Left lung (tissue), 10 donors: ENCODE measurements around the gene PSEN1. TPM values are rescaled to one million over a fixed set of nuclear protein-coding genes. Genes with fewer than 3 reads are reported as not detected.

Experiments used
- ATAC-seq: fragments of 200-7000 bp; cut with Tn5 transposase; one replicate; pipeline ENCODE4 v1.9.1; 2020; ENCODE audit warnings: moderate library complexity
- DNase-seq, 4 donors: peaks; one replicate each; pipeline ENCODE4 v3.0.0-alpha.2; 2013 to 2020
- H3K27ac ChIP-seq, 2 donors: fragments of 200-600 bp; sonication (generic) in 1 of 2; one replicate each; pipeline versions ENCODE4 v1.5.0 to v1.8.0; 2020 to 2021
- H3K27me3 ChIP-seq, 2 donors: fragments of 200-600 bp; sonication (generic) in 1 of 2; one replicate each; pipeline versions ENCODE4 v1.5.0 to v1.8.0; 2020 to 2021
- H3K36me3 ChIP-seq, 2 donors: fragments of 200-600 bp; sonication (generic) in 1 of 2; one replicate each; pipeline versions ENCODE4 v1.5.0 to v1.8.0; 2020 to 2021
- H3K4me1 ChIP-seq, 2 donors: fragments of 200-600 bp; one replicate each; pipeline ENCODE4 v1.8.0; 2021
- H3K4me3 ChIP-seq, 2 donors: fragments of 200-600 bp; sonication (generic) in 1 of 2; one replicate each; pipeline versions ENCODE4 v1.5.0 to v1.8.0; 2020 to 2021; ENCODE audit warnings: mild to moderate bottlenecking in 1 of 2
- H3K9me3 ChIP-seq, 2 donors: fragments of 200-600 bp; sonication (generic) in 1 of 2; one replicate each; pipeline versions ENCODE4 v1.5.0 to v1.8.0; 2020 to 2021
- intact Hi-C, 2 donors: fragments of 100-400 bp; cut with DNase I; formaldehyde crosslinking; loops; one replicate each; pipeline versions ENCODE4 v1.11.2 to v1.14.2; 2022
- polyA plus RNA-seq, 6 donors: library from polyadenylated mRNA; unstranded; fragments of 120-200 nt; gene quantifications; one replicate each; pipeline ENCODE4 v1.2.1, GENCODE V29; 2013; ENCODE audit not compliant: insufficient read length in 6 of 6
- total RNA-seq, 2 donors: library from RNA; stranded (reverse); fragmentation: NEBNext Ultra II Directional; extraction: Animal tissue kit (Norgen Biotek cat#: 25700); gene quantifications; one replicate each; pipeline ENCODE4 v1.2.1, GENCODE V29; 2021
- TF ChIP-seq, protein P1 (sequence below), 2 donors: fragments of 200-600 bp; sonication (generic) in 1 of 2; IDR thresholded peaks; one replicate each; pipeline versions ENCODE4 v1.5.0 to v1.8.0; 2021; ENCODE audit warnings: antibody characterized with exemption in 2 of 2
- donor health status: DM: no; HTN: yes; CAD: no.
- donor health status: DM: no; HTN: no; CAD: no.

The PSEN1 gene
- total and polyA plus RNA-seq, 8 donors: 50.1 to 67.8 (median 54.3) TPM

DNA sequence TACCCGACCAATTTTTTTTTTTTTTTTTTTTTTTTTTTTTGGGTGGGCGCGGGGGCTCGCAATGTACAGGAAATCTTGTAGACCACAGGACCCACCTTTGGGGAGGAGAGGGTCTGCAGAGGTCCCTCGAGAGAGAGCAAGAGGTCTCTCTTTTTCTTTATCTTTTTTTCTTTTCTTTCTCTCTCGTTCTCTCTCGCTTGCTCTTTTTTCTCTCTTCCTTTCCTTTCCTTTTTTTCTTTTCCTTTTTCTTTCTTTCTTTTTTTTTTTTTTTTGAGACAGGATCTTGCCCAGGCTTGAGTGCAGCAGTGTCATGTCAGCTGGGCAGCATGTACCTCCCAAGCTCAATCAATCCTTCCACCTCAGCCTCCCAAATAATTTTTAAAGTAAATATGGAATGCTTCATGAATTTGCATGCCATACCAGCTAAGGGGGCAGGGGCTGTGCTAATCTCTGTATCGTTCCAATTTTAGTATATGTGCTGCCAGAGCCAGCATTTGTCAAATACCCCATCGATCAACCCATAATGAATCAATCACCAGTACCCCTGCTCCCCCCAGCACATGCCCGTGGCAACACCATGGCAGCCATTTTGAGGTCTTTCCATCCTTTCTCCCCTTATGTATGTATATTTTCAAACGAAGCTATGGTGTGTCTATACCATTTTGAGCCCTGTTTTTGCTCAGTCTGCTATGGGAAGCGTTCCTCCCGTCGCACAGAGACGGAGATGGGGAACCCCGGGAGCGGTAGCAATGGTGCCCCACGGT, 110.3 kb downstream of the PSEN1 start:
- intact Hi-C loops: no loop called here
- Histone ChIP-seq H3K9me3 (no peaks in the 10 kb centered on the region), H3K4me1 (peaks cover 0 to 17% of the 10 kb centered on the region in 2 donors), H3K4me3 (peak overlapping the region; percentile 53 to 56), H3K27me3 (peaks cover 0 to 31% of the 10 kb centered on the region in 2 donors), H3K36me3 (no peaks in the 10 kb centered on the region), H3K27ac (no peak overlapping the region)
- TF ChIP-seq, protein P1, sequence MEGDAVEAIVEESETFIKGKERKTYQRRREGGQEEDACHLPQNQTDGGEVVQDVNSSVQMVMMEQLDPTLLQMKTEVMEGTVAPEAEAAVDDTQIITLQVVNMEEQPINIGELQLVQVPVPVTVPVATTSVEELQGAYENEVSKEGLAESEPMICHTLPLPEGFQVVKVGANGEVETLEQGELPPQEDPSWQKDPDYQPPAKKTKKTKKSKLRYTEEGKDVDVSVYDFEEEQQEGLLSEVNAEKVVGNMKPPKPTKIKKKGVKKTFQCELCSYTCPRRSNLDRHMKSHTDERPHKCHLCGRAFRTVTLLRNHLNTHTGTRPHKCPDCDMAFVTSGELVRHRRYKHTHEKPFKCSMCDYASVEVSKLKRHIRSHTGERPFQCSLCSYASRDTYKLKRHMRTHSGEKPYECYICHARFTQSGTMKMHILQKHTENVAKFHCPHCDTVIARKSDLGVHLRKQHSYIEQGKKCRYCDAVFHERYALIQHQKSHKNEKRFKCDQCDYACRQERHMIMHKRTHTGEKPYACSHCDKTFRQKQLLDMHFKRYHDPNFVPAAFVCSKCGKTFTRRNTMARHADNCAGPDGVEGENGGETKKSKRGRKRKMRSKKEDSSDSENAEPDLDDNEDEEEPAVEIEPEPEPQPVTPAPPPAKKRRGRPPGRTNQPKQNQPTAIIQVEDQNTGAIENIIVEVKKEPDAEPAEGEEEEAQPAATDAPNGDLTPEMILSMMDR (IDR thresholded peaks at IDR 0.05): no peak
- no peak for ATAC-seq
- DNase-seq: no peak

DNA sequence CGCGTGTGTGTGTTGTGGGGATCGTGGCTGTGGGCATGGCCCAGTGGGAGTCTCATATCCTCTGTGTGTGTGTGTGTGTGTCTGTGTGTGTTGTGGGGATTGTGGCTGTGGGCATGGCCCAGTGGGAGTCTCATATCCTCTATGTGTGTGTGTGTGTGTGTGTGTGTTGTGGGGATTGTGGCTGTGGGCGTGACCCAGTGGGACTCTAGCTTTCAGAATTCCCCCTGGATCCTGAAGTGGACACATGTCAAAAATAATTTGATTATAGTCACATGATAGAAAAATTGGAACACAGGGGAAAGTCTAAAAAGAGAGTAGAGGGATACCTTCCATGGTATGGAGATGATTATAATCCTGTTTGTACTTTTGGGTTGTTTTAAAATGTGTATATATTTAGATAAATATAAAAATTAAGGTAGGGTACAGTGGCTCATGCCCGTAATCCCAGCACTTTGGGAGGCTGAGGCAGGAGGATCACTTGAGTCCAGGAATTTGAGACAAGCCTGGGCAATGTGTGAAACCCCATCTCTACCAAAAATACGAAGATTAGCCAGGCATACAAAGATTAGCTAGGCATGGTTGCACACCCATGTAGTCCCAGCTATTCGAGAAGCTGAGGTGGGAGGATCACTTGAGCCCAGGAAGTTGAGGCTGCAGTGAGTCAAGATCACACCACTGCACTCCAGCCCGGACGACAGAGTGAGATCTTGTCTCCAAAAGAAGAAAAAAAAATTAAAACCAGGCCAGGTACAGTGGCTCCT, 112.0 kb downstream of the PSEN1 start:
- no peaks in the 10 kb centered on the region for H3K36me3 ChIP-seq
- H3K4me3 ChIP-seq: no peak overlapping the region
- ATAC-seq: no peak
- H3K27ac ChIP-seq: no peak overlapping the region
- TF ChIP-seq, protein P1 (IDR thresholded peaks at IDR 0.05): no peak
- intact Hi-C loops: no loop called here
- no peaks in the 10 kb centered on the region for H3K9me3 ChIP-seq
- peaks cover 0 to 26% of the 10 kb centered on the region in 2 donors for H3K27me3 ChIP-seq
- peaks cover 0 to 10% of the 10 kb centered on the region in 2 donors for H3K4me1 ChIP-seq
- DNase-seq: no peak

DNA sequence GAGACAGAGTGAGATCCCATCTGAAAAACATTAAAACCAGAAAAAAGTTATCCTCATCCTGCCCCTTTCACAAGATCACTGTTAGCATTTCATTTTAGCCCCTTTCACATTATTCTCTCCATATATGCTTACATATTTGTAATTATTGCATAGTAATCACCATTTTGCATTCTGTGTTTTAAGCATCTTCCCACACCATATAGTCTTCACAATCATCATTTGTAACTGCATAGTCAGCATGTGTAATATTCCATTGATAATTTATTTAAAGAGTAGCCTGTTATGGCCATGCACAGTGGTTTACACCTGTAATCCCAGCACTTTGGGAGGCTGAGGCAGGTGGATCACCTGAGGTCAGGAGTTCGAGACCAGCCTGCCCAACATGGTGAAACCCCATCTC, 112.8 kb downstream of the PSEN1 start:
- peaks cover 0 to 10% of the 10 kb centered on the region in 2 donors for H3K4me1 ChIP-seq
- H3K9me3 ChIP-seq: no peaks in the 10 kb centered on the region
- no peak for DNase-seq
- H3K36me3 ChIP-seq: no peaks in the 10 kb centered on the region
- no peak for ATAC-seq
- H3K4me3 ChIP-seq: no peak overlapping the region
- intact Hi-C loops: no loop called here
- peaks cover 0 to 23% of the 10 kb centered on the region in 2 donors for H3K27me3 ChIP-seq
- H3K27ac ChIP-seq: no peak overlapping the region
- TF ChIP-seq, protein P1 (IDR thresholded peaks at IDR 0.05): no peak

DNA sequence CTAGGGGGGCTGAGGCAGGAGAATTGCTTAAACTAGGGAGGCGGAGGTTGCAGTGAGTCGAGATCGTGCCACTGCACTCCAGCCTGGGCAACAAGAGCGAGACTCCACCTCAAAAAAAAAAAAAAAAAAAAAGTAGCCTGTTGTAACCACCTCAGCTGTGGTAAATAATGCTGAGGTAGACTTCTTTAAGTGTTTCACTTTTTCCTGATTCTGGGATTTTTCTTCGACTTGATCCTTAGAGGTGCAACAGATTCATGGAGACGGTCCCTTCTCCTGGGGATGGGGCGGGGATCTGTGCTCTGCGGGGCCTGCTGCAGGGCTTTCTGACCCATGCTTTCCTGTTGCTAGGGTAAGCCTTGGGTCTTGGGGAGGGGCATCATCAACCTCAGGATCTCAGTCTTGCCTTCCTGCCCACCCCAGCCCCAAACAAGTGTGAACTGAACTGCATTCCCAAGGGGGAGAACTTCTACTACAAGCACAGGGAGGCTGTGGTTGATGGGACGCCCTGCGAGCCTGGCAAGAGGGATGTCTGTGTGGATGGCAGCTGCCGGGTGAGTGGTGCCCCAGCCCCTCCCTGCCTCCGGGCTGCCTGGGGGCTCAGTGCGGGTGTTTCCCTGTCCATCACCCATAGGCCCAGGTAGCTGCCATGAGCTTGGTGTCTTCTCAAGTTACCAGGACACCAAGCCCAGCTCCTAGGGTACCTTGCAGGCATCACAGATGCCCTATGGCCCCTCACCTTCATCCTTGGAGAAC, 113.4 kb downstream of the PSEN1 start:
- TF ChIP-seq, protein P1 (IDR thresholded peaks at IDR 0.05): no peak
- Histone ChIP-seq H3K4me3 (no peak overlapping the region), H3K27me3 (peaks cover 0 to 16% of the 10 kb centered on the region in 2 donors), H3K36me3 (no peaks in the 10 kb centered on the region), H3K4me1 (peaks cover 0 to 10% of the 10 kb centered on the region in 2 donors), H3K27ac (no peak overlapping the region), H3K9me3 (no peaks in the 10 kb centered on the region)
- intact Hi-C loops: no loop called here
- DNase-seq (no peak), ATAC-seq (no peak)
